ENCODE measurements around the gene CSKMT.
"Not testable (repeated sequence)": the region's sequence is repeated elsewhere in the genome, so short reads cannot be mapped to it uniquely, and the experiment has no call there.

CSKMT gene

DNA sequence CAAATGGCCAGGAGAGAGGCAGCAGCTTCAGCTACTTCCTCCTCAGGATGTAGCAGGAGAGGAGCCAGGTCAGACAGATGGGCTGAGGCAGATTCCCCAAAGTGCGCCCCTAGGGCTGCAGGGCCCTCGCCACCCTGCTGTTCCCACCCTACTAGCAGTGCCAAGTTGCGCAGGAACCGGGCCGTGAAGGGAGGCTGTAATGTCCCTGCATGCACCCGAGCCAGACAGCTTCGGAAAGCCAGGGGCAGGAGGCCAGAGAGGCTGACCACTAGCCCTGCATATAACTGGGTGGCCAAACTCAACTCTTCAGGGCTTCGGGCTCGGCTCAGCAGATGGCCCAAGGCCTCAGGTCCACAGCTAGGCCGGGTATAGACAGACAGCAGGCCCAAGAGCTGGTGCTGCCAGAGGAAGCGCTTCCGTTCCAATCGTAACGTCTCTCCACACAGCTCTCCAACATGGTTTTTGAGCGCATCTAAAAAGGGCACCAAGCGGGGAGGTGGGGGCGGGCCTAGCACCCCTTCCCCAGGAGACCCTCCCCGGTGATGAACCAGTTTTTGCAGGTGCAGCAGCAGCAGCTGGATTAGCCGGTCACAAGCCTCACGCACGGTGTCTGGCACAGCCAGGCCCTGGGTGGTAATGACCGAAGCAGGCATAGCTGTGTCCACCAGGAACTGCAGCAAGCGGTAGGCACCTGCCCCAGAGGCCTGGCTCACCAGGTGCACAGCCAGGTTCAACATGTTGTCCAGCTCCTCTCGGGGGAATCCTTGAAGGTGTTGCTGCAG lies 16.7 kb upstream of the CSKMT start:
- H3K27me3 Mint-ChIP-seq: no peaks in the 10 kb centered on the region
- peaks cover 75% of the 10 kb centered on the region for H3K36me3 Mint-ChIP-seq (ENCODE audit: low read depth)
- H3K4me1 Mint-ChIP-seq (ENCODE audit: low read depth): peaks cover 40% of the 10 kb centered on the region
- peak overlapping the region; percentile 98 for H3K27ac Mint-ChIP-seq
- no peaks in the 10 kb centered on the region for H3K9me3 Mint-ChIP-seq
- no peak for DNase-seq
- H3K4me3 Mint-ChIP-seq: no peak overlapping the region

DNA sequence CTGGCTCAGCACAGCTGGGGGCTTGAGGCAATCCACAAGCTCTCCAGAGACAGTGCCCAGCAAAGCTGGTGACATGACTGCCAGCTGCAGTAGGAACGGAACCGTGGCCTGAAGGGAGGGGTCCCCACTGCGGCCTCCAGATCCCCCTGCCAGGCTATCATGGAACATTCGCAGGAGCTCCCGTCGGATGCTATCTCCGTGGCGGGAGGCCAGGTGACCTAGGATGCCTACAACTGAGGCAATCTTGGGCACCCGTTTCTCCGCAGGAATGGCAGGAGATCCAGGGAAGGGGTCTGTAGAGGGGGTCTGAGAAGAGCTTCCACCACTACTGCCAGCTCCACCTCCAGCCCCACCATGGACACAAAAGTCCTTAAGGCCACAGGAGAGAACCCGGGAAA lies 16.1 kb upstream of the CSKMT start:
- H3K27me3 Mint-ChIP-seq: no peaks in the 10 kb centered on the region
- H3K27ac Mint-ChIP-seq: no peak overlapping the region
- peaks cover 70% of the 10 kb centered on the region for H3K36me3 Mint-ChIP-seq (ENCODE audit: low read depth)
- DNase-seq: no peak
- H3K9me3 Mint-ChIP-seq: no peaks in the 10 kb centered on the region
- H3K4me1 Mint-ChIP-seq (ENCODE audit: low read depth): peaks cover 43% of the 10 kb centered on the region
- no peak overlapping the region for H3K4me3 Mint-ChIP-seq

- Mint-ChIP-seq H3K27me3 (no peaks in the 10 kb centered on the region), H3K4me3 (no peak overlapping the region), H3K27ac (peak overlapping the region; percentile 64), H3K9me3 (no peaks in the 10 kb centered on the region), H3K4me1 (ENCODE audit: low read depth) (peaks cover 43% of the 10 kb centered on the region), H3K36me3 (ENCODE audit: low read depth) (peaks cover 65% of the 10 kb centered on the region)
- no peak for DNase-seq
Observed at GRCh38 chr11:62649486-62649885, 15.6 kb upstream of the CSKMT start.

- Mint-ChIP-seq H3K4me1 (ENCODE audit: low read depth) (peaks cover 40% of the 10 kb centered on the region), H3K27ac (peak overlapping the region; percentile 55), H3K36me3 (ENCODE audit: low read depth) (peaks cover 59% of the 10 kb centered on the region)
- H3K9me3 Mint-ChIP-seq, DNase-seq, H3K4me3 Mint-ChIP-seq, H3K27me3 Mint-ChIP-seq: not testable (repeated sequence)
Observed at GRCh38 chr11:62650283-62650682, 14.8 kb upstream of the CSKMT start.

GRCh38 chr11:62652161-62653006 lies 12.7 kb upstream of the CSKMT start:
- H3K27me3 Mint-ChIP-seq: no peaks in the 10 kb centered on the region
- peaks cover 31% of the 10 kb centered on the region for H3K4me1 Mint-ChIP-seq (ENCODE audit: low read depth)

GRCh38 chr11:62654297-62654696 lies 10.8 kb upstream of the CSKMT start:
- no peak for DNase-seq
- no peaks in the 10 kb centered on the region for H3K27me3 Mint-ChIP-seq
- H3K4me3 Mint-ChIP-seq: peak overlapping the region; percentile 54
- peaks cover 24% of the 10 kb centered on the region for H3K36me3 Mint-ChIP-seq (ENCODE audit: low read depth)
- H3K27ac Mint-ChIP-seq: peak overlapping the region; percentile 47
- H3K9me3 Mint-ChIP-seq: no peaks in the 10 kb centered on the region
- H3K4me1 Mint-ChIP-seq (ENCODE audit: low read depth): peaks cover 27% of the 10 kb centered on the region

More at GRCh38 chr11:62652161-62653006, 12.7 kb upstream of the CSKMT start:
- Mint-ChIP-seq H3K27ac (peak overlapping the region; percentile 95), H3K36me3 (ENCODE audit: low read depth) (peaks cover 42% of the 10 kb centered on the region), H3K4me3 (peak overlapping the region; percentile 95), H3K9me3 (no peaks in the 10 kb centered on the region)
- DNase-seq: no peak

DNA sequence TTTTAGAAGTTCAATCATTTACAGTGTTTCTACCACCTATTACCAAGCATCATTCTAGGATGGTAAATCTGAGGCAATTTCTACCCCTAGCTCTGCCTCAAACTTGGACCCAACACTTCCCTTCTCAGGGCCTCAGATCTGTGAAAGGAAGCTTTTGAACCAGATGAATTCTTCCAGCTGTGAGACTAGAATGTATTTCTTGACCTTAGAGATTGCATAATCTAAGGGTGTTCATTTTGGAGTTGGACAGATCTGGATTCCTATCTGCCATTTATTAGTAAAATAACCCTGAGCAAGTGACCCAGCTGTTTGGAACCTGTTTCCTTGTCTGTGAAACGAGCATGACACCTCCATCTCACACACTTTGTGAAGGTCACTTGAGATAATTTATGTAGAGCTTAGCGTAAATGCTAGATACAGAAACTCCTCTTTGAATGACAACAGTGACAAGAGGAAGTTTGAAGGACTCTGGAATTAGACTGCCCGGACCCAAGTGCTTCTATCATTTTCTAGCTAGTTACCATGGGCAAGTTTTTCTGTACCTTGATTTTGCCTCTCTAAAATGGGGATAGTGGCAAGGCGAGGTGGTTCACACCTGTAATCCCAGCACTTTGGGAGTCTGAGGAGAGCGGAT lies 8.2 kb upstream of the CSKMT start:
- peak overlapping the region; percentile 20 for H3K27ac Mint-ChIP-seq
- no peaks in the 10 kb centered on the region for H3K27me3 Mint-ChIP-seq
- no peaks in the 10 kb centered on the region for H3K9me3 Mint-ChIP-seq
- DNase-seq: no peak
- no peak overlapping the region for H3K4me3 Mint-ChIP-seq
- H3K4me1 Mint-ChIP-seq (ENCODE audit: low read depth): peaks cover 18% of the 10 kb centered on the region
- H3K36me3 Mint-ChIP-seq (ENCODE audit: low read depth): peaks cover 23% of the 10 kb centered on the region

GRCh38 chr11:62664405-62665074 lies 572 bp upstream of the CSKMT start:
- Mint-ChIP-seq H3K36me3 (ENCODE audit: low read depth) (peaks cover 87% of the 10 kb centered on the region), H3K4me1 (ENCODE audit: low read depth) (peaks cover 37% of the 10 kb centered on the region), H3K9me3 (no peaks in the 10 kb centered on the region), H3K27ac (peak overlapping the region; percentile 97), H3K27me3 (no peaks in the 10 kb centered on the region), H3K4me3 (peak overlapping the region; percentile 98)
- peak; percentile 61 for DNase-seq

- peak overlapping the region; percentile 97 for H3K27ac Mint-ChIP-seq
- H3K9me3 Mint-ChIP-seq: no peaks in the 10 kb centered on the region
- peak; percentile 79 for DNase-seq
- H3K36me3 Mint-ChIP-seq (ENCODE audit: low read depth): peaks cover 92% of the 10 kb centered on the region
- peak overlapping the region; percentile 98 for H3K4me3 Mint-ChIP-seq
- H3K27me3 Mint-ChIP-seq: no peaks in the 10 kb centered on the region
- peaks cover 47% of the 10 kb centered on the region for H3K4me1 Mint-ChIP-seq (ENCODE audit: low read depth)
Observed at GRCh38 chr11:62665599-62666258, 617 bp downstream of the CSKMT start.

- Mint-ChIP-seq H3K27ac (peak overlapping the region; percentile 97), H3K36me3 (ENCODE audit: low read depth) (peaks cover 93% of the 10 kb centered on the region), H3K4me3 (peak overlapping the region; percentile 98), H3K4me1 (ENCODE audit: low read depth) (peaks cover 45% of the 10 kb centered on the region), H3K27me3 (no peaks in the 10 kb centered on the region), H3K9me3 (no peaks in the 10 kb centered on the region)
- peak; percentile 62 for DNase-seq
Observed at GRCh38 chr11:62666259-62666926, 1.3 kb downstream of the CSKMT start.

GRCh38 chr11:62667460-62667859 lies 2.3 kb downstream of the CSKMT start:
- Mint-ChIP-seq H3K27ac (peak overlapping the region; percentile 97), H3K36me3 (ENCODE audit: low read depth) (peaks cover 95% of the 10 kb centered on the region), H3K27me3 (no peaks in the 10 kb centered on the region), H3K4me1 (ENCODE audit: low read depth) (peaks cover 46% of the 10 kb centered on the region), H3K9me3 (no peaks in the 10 kb centered on the region), H3K4me3 (peak overlapping the region; percentile 98)
- no peak for DNase-seq

- Mint-ChIP-seq H3K27me3 (no peaks in the 10 kb centered on the region), H3K9me3 (no peaks in the 10 kb centered on the region), H3K4me1 (ENCODE audit: low read depth) (peaks cover 53% of the 10 kb centered on the region), H3K27ac (peak overlapping the region; percentile 98), H3K4me3 (peak overlapping the region; percentile 94), H3K36me3 (ENCODE audit: low read depth) (peaks cover 96% of the 10 kb centered on the region)
- no peak for DNase-seq
Observed at GRCh38 chr11:62669420-62670161, 4.5 kb downstream of the CSKMT start.

DNA sequence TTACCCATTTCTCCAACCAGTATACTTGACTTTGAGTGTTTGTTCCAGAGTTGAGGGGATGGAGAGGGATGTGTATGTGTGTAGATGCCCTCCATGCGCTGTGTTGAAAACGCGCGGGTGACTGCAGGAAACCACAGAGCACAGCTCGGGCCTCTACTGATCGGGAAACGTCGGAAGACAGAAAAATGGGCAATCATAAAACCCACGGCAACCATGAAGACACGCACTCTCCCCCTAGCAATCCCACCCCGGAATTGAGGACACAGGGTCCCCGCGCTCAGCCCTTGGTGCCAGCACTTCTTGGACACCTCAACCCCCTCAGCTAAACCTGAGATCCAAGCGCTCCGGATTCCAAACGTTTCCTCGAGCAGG lies 6.1 kb downstream of the CSKMT start:
- Mint-ChIP-seq H3K9me3 (no peaks in the 10 kb centered on the region), H3K4me1 (ENCODE audit: low read depth) (peaks cover 58% of the 10 kb centered on the region), H3K4me3 (peak overlapping the region; percentile 94), H3K36me3 (ENCODE audit: low read depth) (peaks cover 92% of the 10 kb centered on the region), H3K27me3 (no peaks in the 10 kb centered on the region), H3K27ac (peak overlapping the region; percentile 98)
- DNase-seq: no peak

Measured in activated T-cell treated with anti-CD3 and anti-CD28 coated beads, Interleukin-2, amount 50 U/mL, for 24 hours (primary cell).